Measurements from ENCODE around the gene CACNA1B. TPM values are rescaled to one million over a fixed set of nuclear protein-coding genes. Genes with fewer than 3 reads are reported as not detected.

Gene CACNA1B
- total and polyA plus RNA-seq, 2 of the 13 experiments (the other 11 are each of a cell fraction or from before 2014, with no cell fraction given) = under 0.01 to 0.04 TPM

DNA sequence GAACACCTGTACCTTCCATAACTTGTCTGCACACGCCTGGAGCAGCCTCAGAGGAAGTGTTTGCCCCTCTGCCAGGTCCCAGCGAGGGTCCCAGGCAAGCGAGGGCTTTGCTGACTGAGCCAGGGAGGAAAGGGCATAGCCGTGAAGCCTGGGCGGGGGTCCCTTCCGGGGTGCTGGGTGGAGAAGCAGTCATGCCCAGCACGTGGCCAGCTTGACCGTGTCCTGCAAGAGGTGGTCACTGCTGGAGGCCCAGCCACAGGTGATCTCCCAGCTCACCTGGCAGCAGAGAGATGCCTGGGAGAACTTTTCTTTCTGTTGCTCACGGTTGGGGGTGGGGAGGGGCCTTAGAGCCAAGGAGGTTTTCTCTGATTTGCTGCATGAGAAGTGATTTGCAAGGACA, 195.3 kb downstream of the CACNA1B start:
- in situ Hi-C loops (cut with HindIII; ENCODE audit: extremely low pct_ligation_motif_present, low pct_unique_long_range_greater_than_20kb) (no loop called here), intact Hi-C loops (cut with micrococcal nuclease; ENCODE audit: unreplicated experiment) (no loop called here)
- Histone ChIP-seq H4K20me1 (ENCODE audit: insufficient read depth, low read length) (no peaks in the 10 kb centered on the region), H3K4me3 (replicated peaks in 1 of 3; ENCODE audit: insufficient read depth in 1 of 3, low read depth in 2 of 3, low read length in 3 of 3) (no peak overlapping the region), H2AFZ (ENCODE audit: low read length) (no peak overlapping the region), H3K4me2 (ENCODE audit: low read depth, low read length) (no peak overlapping the region), H3K36me3 (replicated peaks in 1 of 2; ENCODE audit: control insufficient read depth in 1 of 2, insufficient read depth in 2 of 2, low read length in 2 of 2) (no peaks in the 10 kb centered on the region), H3K9ac (ENCODE audit: insufficient read depth, low read depth, low read length) (no peak overlapping the region), H3K9me3 (ENCODE audit: low read length) (no peaks in the 10 kb centered on the region), H3K4me1 (ENCODE audit: insufficient read depth, low read length) (no peaks in the 10 kb centered on the region), H3K79me2 (ENCODE audit: insufficient read depth, low read length) (no peaks in the 10 kb centered on the region), H3K27ac (ENCODE audit: extremely low read length, insufficient read depth, low read length) (no peak overlapping the region), H3K27me3 (ENCODE audit: control insufficient read depth in 1 of 2, insufficient read depth in 2 of 2, low read length in 2 of 2) (peaks cover 5 to 79% of the 10 kb centered on the region in 2 experiments)
- POLR2A ChIA-PET = no interaction called here
- CTCF ChIA-PET (ENCODE audit: low intra/inter-chr PET ratio, low total read pairs) = no interaction called here
- DNase-seq (ENCODE audit: low spot score) (no peak), FAIRE-seq (no peak), ATAC-seq (no peak)
- no TSS peak for BruUV-seq (replicated peaks)
- no peak for TF ChIP-seq ZNF776 (CRISPR knock-in tag; IDR thresholded peaks at IDR 0.05)
- TF ChIP-seq ZNF720 (CRISPR knock-in tag; IDR thresholded peaks at IDR 0.05) = no peak
- TF ChIP-seq, protein P1, sequence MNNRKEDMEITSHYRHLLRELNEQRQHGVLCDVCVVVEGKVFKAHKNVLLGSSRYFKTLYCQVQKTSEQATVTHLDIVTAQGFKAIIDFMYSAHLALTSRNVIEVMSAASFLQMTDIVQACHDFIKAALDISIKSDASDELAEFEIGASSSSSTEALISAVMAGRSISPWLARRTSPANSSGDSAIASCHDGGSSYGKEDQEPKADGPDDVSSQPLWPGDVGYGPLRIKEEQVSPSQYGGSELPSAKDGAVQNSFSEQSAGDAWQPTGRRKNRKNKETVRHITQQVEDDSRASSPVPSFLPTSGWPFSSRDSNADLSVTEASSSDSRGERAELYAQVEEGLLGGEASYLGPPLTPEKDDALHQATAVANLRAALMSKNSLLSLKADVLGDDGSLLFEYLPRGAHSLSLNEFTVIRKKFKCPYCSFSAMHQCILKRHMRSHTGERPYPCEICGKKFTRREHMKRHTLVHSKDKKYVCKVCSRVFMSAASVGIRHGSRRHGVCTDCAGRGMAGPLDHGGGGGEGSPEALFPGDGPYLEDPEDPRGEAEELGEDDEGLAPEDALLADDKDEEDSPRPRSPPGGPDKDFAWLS (CRISPR knock-in tag; IDR thresholded peaks at IDR 0.05; ENCODE audit: borderline replicate concordance) = no peak
- no peak for TF ChIP-seq ZNF251 (CRISPR knock-in tag; IDR thresholded peaks at IDR 0.05)
- no peak for TF ChIP-seq KLF12 (CRISPR knock-in tag; IDR thresholded peaks at IDR 0.05; ENCODE audit: borderline replicate concordance)
- TF ChIP-seq, protein P2, sequence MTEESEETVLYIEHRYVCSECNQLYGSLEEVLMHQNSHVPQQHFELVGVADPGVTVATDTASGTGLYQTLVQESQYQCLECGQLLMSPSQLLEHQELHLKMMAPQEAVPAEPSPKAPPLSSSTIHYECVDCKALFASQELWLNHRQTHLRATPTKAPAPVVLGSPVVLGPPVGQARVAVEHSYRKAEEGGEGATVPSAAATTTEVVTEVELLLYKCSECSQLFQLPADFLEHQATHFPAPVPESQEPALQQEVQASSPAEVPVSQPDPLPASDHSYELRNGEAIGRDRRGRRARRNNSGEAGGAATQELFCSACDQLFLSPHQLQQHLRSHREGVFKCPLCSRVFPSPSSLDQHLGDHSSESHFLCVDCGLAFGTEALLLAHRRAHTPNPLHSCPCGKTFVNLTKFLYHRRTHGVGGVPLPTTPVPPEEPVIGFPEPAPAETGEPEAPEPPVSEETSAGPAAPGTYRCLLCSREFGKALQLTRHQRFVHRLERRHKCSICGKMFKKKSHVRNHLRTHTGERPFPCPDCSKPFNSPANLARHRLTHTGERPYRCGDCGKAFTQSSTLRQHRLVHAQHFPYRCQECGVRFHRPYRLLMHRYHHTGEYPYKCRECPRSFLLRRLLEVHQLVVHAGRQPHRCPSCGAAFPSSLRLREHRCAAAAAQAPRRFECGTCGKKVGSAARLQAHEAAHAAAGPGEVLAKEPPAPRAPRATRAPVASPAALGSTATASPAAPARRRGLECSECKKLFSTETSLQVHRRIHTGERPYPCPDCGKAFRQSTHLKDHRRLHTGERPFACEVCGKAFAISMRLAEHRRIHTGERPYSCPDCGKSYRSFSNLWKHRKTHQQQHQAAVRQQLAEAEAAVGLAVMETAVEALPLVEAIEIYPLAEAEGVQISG (CRISPR knock-in tag; IDR thresholded peaks at IDR 0.05) = no peak
- TF ChIP-seq PAWR (CRISPR knock-in tag; IDR thresholded peaks at IDR 0.05; ENCODE audit: borderline replicate concordance) = no peak
- no peak for TF ChIP-seq ZSCAN21 (CRISPR knock-in tag; IDR thresholded peaks at IDR 0.05; ENCODE audit: borderline replicate concordance)
- no peak for TF ChIP-seq NFKB2 (CRISPR knock-in tag; IDR thresholded peaks at IDR 0.05; ENCODE audit: borderline replicate concordance)
- no peak for TF ChIP-seq RAD51 (IDR thresholded peaks at IDR 0.05; ENCODE audit: borderline replicate concordance)
- no peak for TF ChIP-seq FOXA1 (IDR thresholded peaks at IDR 0.05)
- no peak for TF ChIP-seq FOXA1 (CRISPR knock-in tag; IDR thresholded peaks at IDR 0.05)
- no peak for TF ChIP-seq SRY (CRISPR knock-in tag; IDR thresholded peaks at IDR 0.05)
- TF ChIP-seq MEF2D (CRISPR knock-in tag; IDR thresholded peaks at IDR 0.05) = no peak
- 0% methylated on average over 1 of the region's 9 CpGs for WGBS (ENCODE audit: low lambda C conversion rate)

Data from HepG2 (cell line).